Activated B cell treated with CpG ODN at 0.5 μM for 24 hours (primary cell): ENCODE data around the gene KIF4A. TPM values are rescaled to one million over a fixed set of nuclear protein-coding genes. Genes with fewer than 3 reads are reported as not detected.
A peak's percentile ranks its signal among the peaks of the same experiment; 100 is the strongest.

Experiments
- ATAC-seq: fragments of 200-7000 bp; cut with Tn5 transposase; one replicate; pipeline ENCODE4 v1.10.0; 2021; ENCODE audit warnings: low read depth, mild to moderate bottlenecking, moderate library complexity
- CTCF ChIA-PET: fragments of 350-600 bp; sonication (Branson Sonifier 250); formaldehyde crosslinking; loops from one replicate; lab custom pipeline; 2021; ENCODE audit warnings: antibody characterized with exemption; lab: Charles Lee
- POLR2A ChIA-PET: fragments of 350-600 bp; sonication (Branson Sonifier 250); formaldehyde crosslinking; loops from one replicate; lab custom pipeline; 2021; ENCODE audit warnings: antibody characterized with exemption; lab: Charles Lee
- DNase-seq: peaks from one replicate; pipeline ENCODE4 v3.0.0; 2022
- H3K27ac Mint-ChIP-seq: one replicate; pipeline ENCODE4 v1.8.0; 2020; ENCODE audit warnings: mixed read lengths
- H3K27me3 Mint-ChIP-seq: one replicate; pipeline ENCODE4 v1.8.0; 2021; ENCODE audit warnings: mixed read lengths
- H3K36me3 Mint-ChIP-seq: one replicate; pipeline ENCODE4 v1.8.0; 2021; ENCODE audit warnings: low read depth, mixed read lengths
- H3K4me1 Mint-ChIP-seq: one replicate; pipeline ENCODE4 v1.8.0; 2021; ENCODE audit warnings: mixed read lengths
- H3K4me3 Mint-ChIP-seq: one replicate; pipeline ENCODE4 v1.8.0; 2020; ENCODE audit warnings: mild to moderate bottlenecking, mixed read lengths
- H3K9me3 Mint-ChIP-seq: one replicate; pipeline ENCODE4 v1.8.0; 2020; ENCODE audit warnings: mixed read lengths
- CTCF ChIP-seq: fragments of 200-600 bp; IDR thresholded peaks from one replicate; pipeline ENCODE4 v1.8.0; 2022; ENCODE audit warnings: antibody characterized with exemption, mild to moderate bottlenecking
- intact Hi-C: fragments of 100-400 bp; cut with micrococcal nuclease; formaldehyde crosslinking; loops from one replicate; pipeline ENCODE4 v1.15.1; 2024
- total RNA-seq: library from RNA; stranded (reverse); gene quantifications from 2 replicates; pipeline ENCODE4 v1.2.3, GENCODE V29; 2022

Gene KIF4A
- total RNA-seq, 1 donor from 2014 or later: 0.49 TPM

GRCh38 chrX:70421618-70422017 is 131.7 kb downstream of the KIF4A start:
- no peaks in the 10 kb centered on the region for H3K4me1 Mint-ChIP-seq
- no peak for TF ChIP-seq CTCF
- no peak overlapping the region for H3K27ac Mint-ChIP-seq
- intact Hi-C loops: no loop called here
- H3K36me3 Mint-ChIP-seq: no peaks in the 10 kb centered on the region
- H3K4me3 Mint-ChIP-seq: no peak overlapping the region
- no peaks in the 10 kb centered on the region for H3K27me3 Mint-ChIP-seq
- ATAC-seq: no peak
- ChIA-PET POLR2A (no interaction called here), CTCF (no interaction called here)
- DNase-seq: no peak
- no peaks in the 10 kb centered on the region for H3K9me3 Mint-ChIP-seq

- H3K9me3 Mint-ChIP-seq: no peaks in the 10 kb centered on the region
- no peak within 1 kb of the TSS for H3K4me3 Mint-ChIP-seq
- POLR2A ChIA-PET: no interaction called here
- intact Hi-C loops: no loop called here
- H3K27me3 Mint-ChIP-seq: no peaks in the 10 kb centered on the region
- H3K27ac Mint-ChIP-seq: no peak within 1 kb of the TSS
- no peak for DNase-seq
- no peaks in the 10 kb centered on the region for H3K36me3 Mint-ChIP-seq
- ATAC-seq: peak; percentile 57
- CTCF ChIA-PET: no interaction called here
- no peak for TF ChIP-seq CTCF
- no peaks in the 10 kb centered on the region for H3K4me1 Mint-ChIP-seq
These were observed 133.0 kb downstream of the KIF4A start, which contains the start of gene GDPD2 for GRCh38 chrX:70422851-70423341. Gene GDPD2, plus strand, starts transcription at chrX:70423314. Its CDS starts 1,671 bp downstream, at chrX:70424985.

GRCh38 chrX:70423936-70424675 is 134.2 kb downstream of the KIF4A start:
- Mint-ChIP-seq H3K27me3 (no peaks in the 10 kb centered on the region), H3K4me1 (no peaks in the 10 kb centered on the region), H3K4me3 (no peak overlapping the region), H3K9me3 (no peaks in the 10 kb centered on the region), H3K27ac (no peak overlapping the region), H3K36me3 (no peaks in the 10 kb centered on the region)
- ATAC-seq (no peak), DNase-seq (no peak)
- CTCF ChIA-PET: no interaction called here
- intact Hi-C loops: no loop called here
- no peak for TF ChIP-seq CTCF
- POLR2A ChIA-PET: no interaction called here

- Mint-ChIP-seq H3K4me1 (no peaks in the 10 kb centered on the region), H3K9me3 (no peaks in the 10 kb centered on the region), H3K4me3 (no peak overlapping the region), H3K27ac (no peak overlapping the region), H3K27me3 (no peaks in the 10 kb centered on the region), H3K36me3 (no peaks in the 10 kb centered on the region)
- ChIA-PET CTCF (no interaction called here), POLR2A (no interaction called here)
- intact Hi-C loops: no loop called here
- no peak for TF ChIP-seq CTCF
- DNase-seq: no peak
- ATAC-seq: no peak
These were observed 134.9 kb downstream of the KIF4A start for GRCh38 chrX:70424801-70425200.

GRCh38 chrX:70426286-70427278 is 136.7 kb downstream of the KIF4A start:
- ChIA-PET CTCF (no interaction called here), POLR2A (no interaction called here)
- H3K9me3 Mint-ChIP-seq: no peaks in the 10 kb centered on the region
- H3K27me3 Mint-ChIP-seq: no peaks in the 10 kb centered on the region
- ATAC-seq: no peak
- H3K27ac Mint-ChIP-seq: no peak overlapping the region
- no peaks in the 10 kb centered on the region for H3K4me1 Mint-ChIP-seq
- intact Hi-C loops: no loop called here
- no peak overlapping the region for H3K4me3 Mint-ChIP-seq
- no peak for DNase-seq
- no peaks in the 10 kb centered on the region for H3K36me3 Mint-ChIP-seq
- no peak for TF ChIP-seq CTCF
